Adrenal gland (tissue), 5 donors: ENCODE results near the gene FYTTD1.

Source experiments
- CTCF ChIP-seq, 6 experiments: fragments of 450-650 bp in 4 of 6; fragments of 200-600 bp in 2 of 6; sonication (generic) in 1 of 6; IDR thresholded peaks; 1 replicate in 5 of 6; 2 replicates in 1 of 6; pipeline versions ENCODE4 v1.5.1 to v1.8.0; 2016 to 2021; ENCODE audit warnings: antibody characterized with exemption in 6 of 6, mild to moderate bottlenecking in 2 of 6, moderate library complexity in 1 of 6
- POLR2A ChIP-seq, 2 donors: fragments of 450-650 bp; IDR thresholded peaks; one replicate each; pipeline ENCODE4 v1.6.1; 2017; ENCODE audit warnings: antibody characterized with exemption in 2 of 2, mild to moderate bottlenecking in 2 of 2, moderate library complexity in 1 of 2
- donor health status: DM: no; HTN: no; CAD: no.

GRCh38 chr3:197733042-197733441, 16.6 kb upstream of the FYTTD1 start:
- TF ChIP-seq CTCF (IDR thresholded peaks at IDR 0.05) (no peak), POLR2A (IDR thresholded peaks at IDR 0.05) (no peak)
